Fibroblast of lung (primary cell): ENCODE measurements around the gene CLIC3. TPM values are rescaled to one million over a fixed set of nuclear protein-coding genes. Genes with fewer than 3 reads are reported as not detected.

Source experiments
- DNase-seq, 2 donors: peaks; one replicate each; pipeline versions ENCODE4 v3.0.0 to v3.0.0-alpha.2; 2010; ENCODE audit warnings: low read depth in 2 of 2
- H2AFZ ChIP-seq: 2 replicates; pipeline ENCODE4 v1.5.1; 2012; ENCODE audit warnings: low read length, control low read depth, inconsistent platforms
- H3K27ac ChIP-seq: 2 replicates; pipeline ENCODE4 v1.5.1; 2011; ENCODE audit warnings: low read length, control low read depth; ENCODE audit not compliant: insufficient read depth
- H3K27me3 ChIP-seq: 2 replicates; pipeline ENCODE4 v1.5.1; 2011; ENCODE audit warnings: mild to moderate bottlenecking, low read length; ENCODE audit not compliant: control insufficient read depth, insufficient read depth
- H3K36me3 ChIP-seq: 2 replicates; pipeline ENCODE4 v1.5.1; 2011; ENCODE audit warnings: low read length; ENCODE audit not compliant: control insufficient read depth, insufficient read depth
- H3K4me1 ChIP-seq: 2 replicates; pipeline ENCODE4 v1.5.1; 2011; ENCODE audit warnings: low read length; ENCODE audit not compliant: control insufficient read depth, insufficient read depth; ENCODE audit errors: extremely low read depth
- H3K4me2 ChIP-seq: 2 replicates; pipeline ENCODE4 v1.5.1; 2011; ENCODE audit warnings: low read length, control low read depth; ENCODE audit not compliant: insufficient read depth; ENCODE audit errors: extremely low read depth
- H3K4me3 ChIP-seq, 4 experiments: fragments of 200-600 bp in 1 of 4; sonication (generic) in 1 of 4; replicated peaks in 1 of 4; 2 replicates each; pipeline ENCODE4 v1.5.1; 2011 to 2016; ENCODE audit warnings: low read length in 4 of 4, low read depth in 3 of 4, mild to moderate bottlenecking in 3 of 4, control low read depth in 2 of 4, inconsistent platforms in 1 of 4, mixed read lengths in 1 of 4; ENCODE audit not compliant: insufficient read depth in 1 of 4; ENCODE audit errors: control extremely low read depth in 1 of 4
- H3K79me2 ChIP-seq: 2 replicates; pipeline ENCODE4 v1.5.1; 2012; ENCODE audit warnings: mild to moderate bottlenecking, low read length, inconsistent platforms; ENCODE audit not compliant: control insufficient read depth, insufficient read depth
- H3K9ac ChIP-seq: 2 replicates; pipeline ENCODE4 v1.5.1; 2011; ENCODE audit warnings: mild to moderate bottlenecking, low read length, control low read depth; ENCODE audit not compliant: insufficient read depth
- H3K9me3 ChIP-seq: 2 replicates; pipeline ENCODE4 v1.5.1; 2012; ENCODE audit warnings: low read depth, low read length; ENCODE audit not compliant: control insufficient read depth, insufficient read depth
- H4K20me1 ChIP-seq: 2 replicates; pipeline ENCODE4 v1.5.1; 2011; ENCODE audit warnings: low read length; ENCODE audit not compliant: control insufficient read depth, insufficient read depth; ENCODE audit errors: extremely low read depth
- EZH2 ChIP-seq: IDR thresholded peaks from 2 replicates; pipeline ENCODE4 v1.5.1; 2012; ENCODE audit warnings: low read length, control low read depth, mild to moderate bottlenecking; ENCODE audit errors: missing control alignments
- polyA plus RNA-seq, 2 donors: library from polyadenylated mRNA; depleted of rRNA in 1 of 2; stranded (reverse) in 1 of 2; unstranded in 1 of 2; fragments of >200 nt; gene quantifications; 2 replicates each; pipeline ENCODE4 v1.2.1, GENCODE V29; 2011 to 2012; ENCODE audit warnings: missing spikeins in 1 of 2
- total RNA-seq: library from RNA; depleted of rRNA; stranded (reverse); fragments of >200 nt; gene quantifications from 2 replicates; pipeline ENCODE4 v1.2.1, GENCODE V29; 2014
- TF ChIP-seq, protein P1 (sequence below), 2 donors: IDR thresholded peaks in 1 of 2; conservative IDR thresholded peaks in 1 of 2; 1 replicate in 1 of 2; 2 replicates in 1 of 2; pipeline ENCODE4 v1.5.1; 2011 to 2012; ENCODE audit warnings: low read length in 2 of 2, control low read depth in 1 of 2, inconsistent platforms in 1 of 2, low read depth in 1 of 2, mild to moderate bottlenecking in 1 of 2

CLIC3 gene
- total and polyA plus RNA-seq, 2 donors (not counting 1 experiment from before 2014, with no cell fraction given) = 0.98 to 3.5 TPM

DNA sequence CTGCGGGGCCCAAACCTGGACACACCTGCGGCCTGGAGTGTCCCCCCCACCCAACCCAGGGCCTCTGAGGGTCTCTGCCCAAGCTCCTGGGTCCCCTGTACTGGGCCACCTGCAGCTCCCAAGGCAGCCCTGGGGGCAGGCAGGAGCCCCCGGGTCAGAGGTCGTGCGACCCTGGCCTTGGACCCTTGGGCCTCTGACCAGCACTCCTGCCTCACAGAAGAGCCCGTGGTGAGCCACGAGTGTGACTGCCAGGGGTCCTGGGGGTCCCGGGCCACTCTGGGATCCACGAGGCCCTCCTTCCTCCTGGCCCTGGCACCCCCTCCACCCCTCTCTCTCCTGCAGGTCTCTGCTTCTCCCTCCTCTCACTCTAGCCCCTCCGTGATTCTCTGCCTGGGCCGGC is 24.0 kb downstream of the CLIC3 start:
- no peaks in the 10 kb centered on the region for H3K9me3 ChIP-seq
- H3K4me2 ChIP-seq = no peak overlapping the region
- no peaks in the 10 kb centered on the region for H3K4me1 ChIP-seq
- H4K20me1 ChIP-seq = no peaks in the 10 kb centered on the region
- no peak overlapping the region for H3K27ac ChIP-seq
- H3K36me3 ChIP-seq = no peaks in the 10 kb centered on the region
- H3K27me3 ChIP-seq = no peaks in the 10 kb centered on the region
- TF ChIP-seq, protein P1, sequence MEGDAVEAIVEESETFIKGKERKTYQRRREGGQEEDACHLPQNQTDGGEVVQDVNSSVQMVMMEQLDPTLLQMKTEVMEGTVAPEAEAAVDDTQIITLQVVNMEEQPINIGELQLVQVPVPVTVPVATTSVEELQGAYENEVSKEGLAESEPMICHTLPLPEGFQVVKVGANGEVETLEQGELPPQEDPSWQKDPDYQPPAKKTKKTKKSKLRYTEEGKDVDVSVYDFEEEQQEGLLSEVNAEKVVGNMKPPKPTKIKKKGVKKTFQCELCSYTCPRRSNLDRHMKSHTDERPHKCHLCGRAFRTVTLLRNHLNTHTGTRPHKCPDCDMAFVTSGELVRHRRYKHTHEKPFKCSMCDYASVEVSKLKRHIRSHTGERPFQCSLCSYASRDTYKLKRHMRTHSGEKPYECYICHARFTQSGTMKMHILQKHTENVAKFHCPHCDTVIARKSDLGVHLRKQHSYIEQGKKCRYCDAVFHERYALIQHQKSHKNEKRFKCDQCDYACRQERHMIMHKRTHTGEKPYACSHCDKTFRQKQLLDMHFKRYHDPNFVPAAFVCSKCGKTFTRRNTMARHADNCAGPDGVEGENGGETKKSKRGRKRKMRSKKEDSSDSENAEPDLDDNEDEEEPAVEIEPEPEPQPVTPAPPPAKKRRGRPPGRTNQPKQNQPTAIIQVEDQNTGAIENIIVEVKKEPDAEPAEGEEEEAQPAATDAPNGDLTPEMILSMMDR (conservative IDR thresholded peaks at IDR 0.05 in 1 of 2, IDR thresholded peaks at IDR 0.05 in 1 of 2; ENCODE audit: low read depth in 1 of 2, low read length in 2 of 2) = no peak
- TF ChIP-seq EZH2 = no peak
- no peak overlapping the region for H3K9ac ChIP-seq
- H3K79me2 ChIP-seq = no peaks in the 10 kb centered on the region
- DNase-seq = no peak
- no peak overlapping the region for H2AFZ ChIP-seq
- H3K4me3 ChIP-seq = no peak overlapping the region

DNA sequence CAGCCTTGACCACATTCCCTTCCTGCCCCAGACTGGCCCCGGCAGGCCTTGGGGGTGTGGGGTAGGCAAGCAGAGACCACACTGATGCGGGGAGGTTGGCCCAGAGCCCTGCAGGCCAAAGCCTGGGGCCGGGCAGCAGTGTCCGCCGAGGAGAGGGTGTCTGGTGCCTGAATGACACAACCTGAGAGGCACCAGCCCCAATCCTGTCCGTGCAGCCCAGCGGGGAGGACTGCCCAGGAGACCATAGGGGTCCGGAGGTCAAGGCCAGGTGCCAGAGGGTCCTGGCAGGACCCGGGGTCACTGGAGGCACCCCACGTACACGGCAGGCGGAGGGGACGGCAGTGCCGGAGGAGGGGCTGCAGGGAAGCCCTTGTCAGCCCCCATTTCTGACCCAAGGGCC is 24.6 kb downstream of the CLIC3 start:
- Histone ChIP-seq H3K4me1 (no peaks in the 10 kb centered on the region), H3K4me2 (no peak overlapping the region), H3K27me3 (no peaks in the 10 kb centered on the region), H3K27ac (no peak overlapping the region), H3K79me2 (no peaks in the 10 kb centered on the region), H3K9ac (no peak overlapping the region), H2AFZ (no peak overlapping the region), H3K36me3 (no peaks in the 10 kb centered on the region), H3K9me3 (no peaks in the 10 kb centered on the region), H3K4me3 (no peak overlapping the region), H4K20me1 (no peaks in the 10 kb centered on the region)
- TF ChIP-seq EZH2 = no peak
- TF ChIP-seq, protein P1 (conservative IDR thresholded peaks at IDR 0.05 in 1 of 2, IDR thresholded peaks at IDR 0.05 in 1 of 2; ENCODE audit: low read depth in 1 of 2, low read length in 2 of 2) = no peak
- DNase-seq = no peak

DNA sequence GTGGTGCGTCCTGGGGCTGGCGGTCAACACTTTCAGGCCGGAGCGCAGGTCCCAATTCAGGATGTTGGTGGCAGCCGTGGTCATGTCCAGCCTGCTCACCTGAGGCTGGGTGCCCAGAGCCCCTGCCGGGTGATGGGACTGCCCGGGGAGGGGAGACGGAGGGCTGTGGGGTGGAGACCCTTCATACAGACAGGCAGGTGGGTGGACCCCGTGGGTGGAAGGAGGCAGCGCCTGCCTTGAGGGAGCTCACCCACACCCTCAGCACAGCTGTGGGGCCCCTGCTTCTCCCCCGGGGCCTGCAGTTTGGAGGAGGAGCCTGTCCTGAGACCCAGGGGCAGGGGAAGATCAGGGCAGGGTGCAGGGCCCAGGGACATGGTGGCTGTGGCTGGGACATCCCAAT is 26.0 kb downstream of the CLIC3 start:
- Histone ChIP-seq H3K79me2 (no peaks in the 10 kb centered on the region), H3K36me3 (no peaks in the 10 kb centered on the region), H3K4me3 (no peak overlapping the region), H3K27ac (no peak overlapping the region), H3K4me2 (no peak overlapping the region), H3K9me3 (no peaks in the 10 kb centered on the region), H3K9ac (no peak overlapping the region), H3K27me3 (peaks cover 4% of the 10 kb centered on the region), H3K4me1 (no peaks in the 10 kb centered on the region), H4K20me1 (no peaks in the 10 kb centered on the region), H2AFZ (no peak overlapping the region)
- TF ChIP-seq EZH2 = no peak
- TF ChIP-seq, protein P1 (conservative IDR thresholded peaks at IDR 0.05 in 1 of 2, IDR thresholded peaks at IDR 0.05 in 1 of 2; ENCODE audit: low read depth in 1 of 2, low read length in 2 of 2) = no peak
- DNase-seq = no peak
